ENCODE measurements around the gene USP20.

GRCh38 chr9:129794549-129794948, 40.7 kb upstream of the USP20 start:
- TF ChIP-seq CTCF (IDR thresholded peaks at IDR 0.05; ENCODE audit: extremely low read depth in 1 of 2, insufficient read depth in 1 of 2, low read depth in 1 of 2, low read length in 2 of 2) (no peak), POLR2A (IDR thresholded peaks at IDR 0.05; ENCODE audit: low read depth, low read length) (no peak), EZH2 (IDR thresholded peaks at IDR 0.05; ENCODE audit: borderline replicate concordance, low read depth, low read length, severe bottlenecking) (no peak), GATA2 (IDR thresholded peaks at IDR 0.05; ENCODE audit: insufficient read depth, insufficient read length, low read depth, low read length) (no peak), POLR2AphosphoS5 (IDR thresholded peaks at IDR 0.05; ENCODE audit: insufficient read depth, low read depth, low read length) (no peak), JUN (IDR thresholded peaks at IDR 0.05; ENCODE audit: borderline replicate concordance, insufficient read depth, insufficient read length, low read depth) (no peak), MAX (IDR thresholded peaks at IDR 0.05; ENCODE audit: insufficient read depth, insufficient read length) (no peak), MYC (IDR thresholded peaks at IDR 0.05; ENCODE audit: low read depth, low read length) (no peak)
